H1 (cell line): ENCODE results near the gene KIF3B. TPM values are rescaled to one million over a fixed set of nuclear protein-coding genes. Genes with fewer than 3 reads are reported as not detected.

Experiments used
- CTCF ChIA-PET: fragments of 300-600 bp; sonication (Branson Sonifier 250); formaldehyde crosslinking; loops from one replicate; lab custom pipeline; 2021; ENCODE audit not compliant: partially characterized antibody; lab: Charles Lee
- POLR2A ChIA-PET: fragments of 300-600 bp; sonication (Branson Sonifier 250); formaldehyde crosslinking; loops from one replicate; lab custom pipeline; 2021; ENCODE audit warnings: inconsistent platforms; ENCODE audit not compliant: partially characterized antibody; lab: Charles Lee
- DNase-seq, 2 experiments: peaks; one replicate each; pipeline versions ENCODE4 v3.0.0 to v3.0.0-alpha.2; 2010 to 2022; ENCODE audit warnings: low spot score in 2 of 2, low read depth in 1 of 2, mixed read lengths in 1 of 2
- FAIRE-seq: peaks from 2 replicates; lab custom pipeline; 2011; peaks lifted over from hg19 to GRCh38; lab: Jason Lieb, UNC
- H2AFZ ChIP-seq: 2 replicates; pipeline ENCODE4 v1.8.1; 2012; ENCODE audit warnings: low read length, inconsistent platforms
- H2AK5ac ChIP-seq: 2 replicates; pipeline ENCODE4 v1.6.1; 2013; ENCODE audit warnings: low read depth, low read length
- H2BK120ac ChIP-seq: replicated peaks from 2 replicates; pipeline ENCODE3; 2013; ENCODE audit warnings: low read depth, low read length, inconsistent platforms
- H2BK12ac ChIP-seq: 2 replicates; pipeline ENCODE4 v1.6.1; 2013; ENCODE audit warnings: low read depth, low read length
- H2BK15ac ChIP-seq: 2 replicates; pipeline ENCODE4 v1.6.1; 2013; ENCODE audit warnings: low read length
- H2BK20ac ChIP-seq: 2 replicates; pipeline ENCODE4 v1.6.1; 2013; ENCODE audit warnings: low read length
- H2BK5ac ChIP-seq: 2 replicates; pipeline ENCODE4 v1.6.1; 2013; ENCODE audit warnings: low read depth, low read length
- H3K14ac ChIP-seq: 2 replicates; pipeline ENCODE4 v1.6.1; 2013; ENCODE audit warnings: inconsistent platforms; ENCODE audit not compliant: insufficient read length
- H3K18ac ChIP-seq: 2 replicates; pipeline ENCODE4 v1.6.1; 2013; ENCODE audit warnings: low read length; ENCODE audit errors: extremely low read depth
- H3K23ac ChIP-seq: 2 replicates; pipeline ENCODE4 v1.6.1; 2013; ENCODE audit warnings: inconsistent platforms; ENCODE audit not compliant: insufficient read length
- H3K23me2 ChIP-seq: 2 replicates; pipeline ENCODE4 v1.6.1; 2013; ENCODE audit warnings: low read depth, low read length
- H3K27ac ChIP-seq: 2 replicates; pipeline ENCODE4 v1.6.1; 2011; ENCODE audit warnings: low read depth, low read length, inconsistent platforms
- H3K27me3 ChIP-seq, 4 experiments: replicated peaks in 1 of 4; 1 replicate in 1 of 4; 2 replicates in 3 of 4; pipeline versions ENCODE4 v1.6.1 to v1.8.1; 2011 to 2013; ENCODE audit warnings: low read length in 3 of 4, mild to moderate bottlenecking in 3 of 4, inconsistent platforms in 2 of 4, mixed read lengths in 2 of 4, moderate library complexity in 1 of 4; ENCODE audit not compliant: control insufficient read depth in 3 of 4, insufficient read depth in 3 of 4; ENCODE audit errors: extremely low read depth in 1 of 4
- H3K36me3 ChIP-seq, 4 experiments: 2 replicates each; pipeline versions ENCODE4 v1.6.1 to v1.8.1; 2011 to 2013; ENCODE audit warnings: mild to moderate bottlenecking in 4 of 4, low read length in 3 of 4, moderate library complexity in 2 of 4, control low read depth in 1 of 4, inconsistent platforms in 1 of 4; ENCODE audit not compliant: insufficient read depth in 4 of 4, control insufficient read depth in 2 of 4
- H3K4ac ChIP-seq: replicated peaks from 2 replicates; pipeline ENCODE3; 2013; ENCODE audit warnings: low read length, low read depth, mixed read lengths, inconsistent platforms; ENCODE audit not compliant: insufficient read length
- H3K4me1 ChIP-seq, 4 experiments: replicated peaks in 1 of 4; 1 replicate in 1 of 4; 2 replicates in 3 of 4; pipeline versions ENCODE4 v1.6.1 to v1.8.1; 2011 to 2013; ENCODE audit warnings: low read length in 3 of 4, inconsistent platforms in 2 of 4, mixed read lengths in 1 of 4; ENCODE audit not compliant: insufficient read depth in 4 of 4, control insufficient read depth in 3 of 4
- H3K4me2 ChIP-seq, 2 experiments: 2 replicates each; pipeline versions ENCODE4 v1.6.1 to v1.8.1; 2011 to 2013; ENCODE audit warnings: low read depth in 2 of 2, low read length in 2 of 2, control low read depth in 1 of 2, inconsistent platforms in 1 of 2, mild to moderate bottlenecking in 1 of 2; ENCODE audit not compliant: insufficient read depth in 1 of 2
- H3K4me3 ChIP-seq, 4 experiments: fragments of 200-600, 300-600 bp in 1 of 4; sonication (generic), shearing (Covaris generic), sonication (Bioruptor Twin) in 1 of 4; 2 replicates each; pipeline versions ENCODE4 v1.5.1 to v1.8.1; 2011 to 2016; ENCODE audit warnings: low read length in 4 of 4, low read depth in 3 of 4, control low read depth in 2 of 4, inconsistent platforms in 2 of 4, mild to moderate bottlenecking in 2 of 4, mixed read lengths in 1 of 4, moderate library complexity in 1 of 4; ENCODE audit not compliant: insufficient read depth in 2 of 4; ENCODE audit errors: extremely low read depth in 1 of 4
- H3K56ac ChIP-seq: replicated peaks from 2 replicates; pipeline ENCODE3; 2013; ENCODE audit warnings: low read depth, mild to moderate bottlenecking, mixed read lengths, low read length, inconsistent platforms; ENCODE audit not compliant: insufficient read length
- H3K79me1 ChIP-seq: 2 replicates; pipeline ENCODE4 v1.6.1; 2013; ENCODE audit warnings: low read depth, low read length, control low read depth
- H3K79me2 ChIP-seq, 2 experiments: 2 replicates each; pipeline versions ENCODE4 v1.6.1 to v1.8.1; 2012 to 2013; ENCODE audit warnings: low read length in 2 of 2, mild to moderate bottlenecking in 2 of 2, inconsistent platforms in 1 of 2; ENCODE audit not compliant: insufficient read depth in 2 of 2, control insufficient read depth in 1 of 2
- H3K9ac ChIP-seq, 4 experiments: replicated peaks in 1 of 4; 1 replicate in 1 of 4; 2 replicates in 3 of 4; pipeline versions ENCODE4 v1.6.1 to v1.8.1; 2011 to 2013; ENCODE audit warnings: low read depth in 3 of 4, low read length in 3 of 4, control low read depth in 2 of 4, mild to moderate bottlenecking in 2 of 4, moderate library complexity in 2 of 4, inconsistent platforms in 1 of 4; ENCODE audit errors: extremely low read depth in 1 of 4
- H3K9me3 ChIP-seq, 2 experiments: 2 replicates each; pipeline versions ENCODE4 v1.6.1 to v1.8.1; 2012 to 2013; ENCODE audit warnings: mild to moderate bottlenecking in 2 of 2, moderate library complexity in 2 of 2, control low read depth in 1 of 2, inconsistent platforms in 1 of 2, low read depth in 1 of 2, low read length in 1 of 2, mixed read lengths in 1 of 2; ENCODE audit not compliant: insufficient read depth in 2 of 2
- H4K20me1 ChIP-seq, 2 experiments: replicated peaks in 1 of 2; 2 replicates each; pipeline versions ENCODE3 to v1.8.1; 2011 to 2013; ENCODE audit warnings: inconsistent platforms in 2 of 2, low read length in 2 of 2, mild to moderate bottlenecking in 1 of 2; ENCODE audit not compliant: insufficient read depth in 2 of 2, control insufficient read depth in 1 of 2
- H4K5ac ChIP-seq: 2 replicates; pipeline ENCODE4 v1.6.1; 2013; ENCODE audit warnings: low read length, low read depth, mixed read lengths, inconsistent platforms; ENCODE audit not compliant: insufficient read length
- H4K8ac ChIP-seq: 2 replicates; pipeline ENCODE4 v1.8.0; 2013; ENCODE audit warnings: mild to moderate bottlenecking, moderate library complexity, low read length, inconsistent platforms; ENCODE audit not compliant: insufficient read depth; ENCODE audit errors: extremely low read depth
- H4K91ac ChIP-seq: replicated peaks from 2 replicates; pipeline ENCODE3; 2013; ENCODE audit warnings: low read length, mixed read lengths, inconsistent platforms; ENCODE audit not compliant: insufficient read length
- BACH1 ChIP-seq: IDR thresholded peaks from 2 replicates; pipeline ENCODE4 v1.6.1; 2012; ENCODE audit warnings: low read length, improper control_type of control experiment
- CBX5 ChIP-seq: fragments of 300-800, 300-1000 bp; sonication (generic); IDR thresholded peaks from 2 replicates; pipeline ENCODE4 v1.7.1; 2016; ENCODE audit warnings: antibody characterized with exemption, low read length, low read depth
- CBX8 ChIP-seq: fragments of 300-800, 300-1000 bp; sonication (generic); IDR thresholded peaks from 2 replicates; pipeline ENCODE4 v1.7.1; 2016; ENCODE audit warnings: low read depth, low read length, borderline replicate concordance
- PHF8 ChIP-seq: fragments of 200-600 bp; sonication (generic); conservative IDR thresholded peaks from 2 replicates; pipeline ENCODE4 v1.7.1; 2012; ENCODE audit warnings: low read depth, mild to moderate bottlenecking, inconsistent platforms, low read length, moderate library complexity
- POLR2A ChIP-seq, 2 experiments: IDR thresholded peaks; 1 replicate in 1 of 2; 2 replicates in 1 of 2; pipeline ENCODE4 v1.6.1; 2011; ENCODE audit warnings: low read depth in 2 of 2, low read length in 2 of 2, mild to moderate bottlenecking in 2 of 2; ENCODE audit errors: control extremely low read depth in 1 of 2
- POLR2AphosphoS5 ChIP-seq: IDR thresholded peaks from 2 replicates; pipeline ENCODE4 v1.6.1; 2011; ENCODE audit warnings: low read depth, low read length
- RFX5 ChIP-seq: IDR thresholded peaks from 2 replicates; pipeline ENCODE4 v1.6.1; 2011; ENCODE audit warnings: low read depth, low read length, improper control_type of control experiment, borderline replicate concordance
- SAP30 ChIP-seq: fragments of 300-600 bp; sonication (generic); IDR thresholded peaks from 2 replicates; pipeline ENCODE4 v1.7.1; 2012; ENCODE audit warnings: low read length, moderate library complexity, mild to moderate bottlenecking, inconsistent platforms; ENCODE audit not compliant: insufficient read depth, insufficient replicate concordance
- SIRT6 ChIP-seq: IDR thresholded peaks from one replicate; pipeline ENCODE4 v1.7.1; 2012; ENCODE audit warnings: low read length, inconsistent platforms
- SP1 ChIP-seq: IDR thresholded peaks from 2 replicates; pipeline ENCODE4 v1.6.1; 2011; ENCODE audit warnings: low read depth, low read length
- WGBS, 2 experiments: shearing (Covaris generic) in 1 of 2; methylation state at CpG; one replicate each; pipeline versions ENCODE4 v1.1.6 to v1.1.7; 2013 to 2015; ENCODE audit warnings: low lambda C conversion rate in 2 of 2, mixed read lengths in 2 of 2, inconsistent platforms in 1 of 2, low coverage in 1 of 2, missing lambda C conversion rate in 1 of 2; ENCODE audit not compliant: insufficient replicate concordance in 2 of 2, insufficient coverage in 1 of 2, insufficient read length in 1 of 2; ENCODE audit errors: extremely low coverage in 1 of 2, missing lambda C conversion rate in 1 of 2; 5-methylcytosine and 5-hydroxymethylcytosine counted together
- polyA plus RNA-seq, 7 experiments: library from polyadenylated mRNA; depleted of rRNA in 3 of 7; stranded (reverse) in 5 of 7; unstranded in 2 of 7; fragments of >200 nt in 5 of 7; fragments of 200-250 nt in 2 of 7; gene quantifications; 1 replicate in 5 of 7; 2 replicates in 1 of 7; 4 replicates in 1 of 7; pipeline versions ENCODE4 v1.2.1 to v1.2.3, GENCODE V29; 2011 to 2013; ENCODE audit warnings: missing spikeins in 2 of 7, mixed read lengths in 2 of 7
- total RNA-seq: library from RNA; stranded (reverse); fragmentation: NEBNext Ultra II Directional; extraction: Animal tissue kit (Norgen Biotek cat#: 25700); gene quantifications from 2 replicates; pipeline ENCODE4 v1.2.1, GENCODE V29; 2021

The KIF3B gene
- total and polyA plus RNA-seq, 2 of the 8 experiments (the other 6 are each of a cell fraction or from before 2014, with no cell fraction given): 10.1 to 22.4 TPM

GRCh38 chr20:32261644-32262043 lies 15.8 kb upstream of the KIF3B start:
- no peaks in the 10 kb centered on the region for H3K23me2 ChIP-seq
- H2BK5ac ChIP-seq: no peak overlapping the region
- no peak overlapping the region for H2BK120ac ChIP-seq
- no peak overlapping the region for H3K23ac ChIP-seq
- ChIA-PET CTCF (no interaction called here), POLR2A (no interaction called here)
- FAIRE-seq (no peak), DNase-seq (no peak)
- no peak overlapping the region for H3K18ac ChIP-seq
- no peak overlapping the region for H3K4me2 ChIP-seq
- no peaks in the 10 kb centered on the region for H3K79me1 ChIP-seq
- no peak overlapping the region for H2BK20ac ChIP-seq
- no peak overlapping the region for H3K56ac ChIP-seq
- no peak overlapping the region for H4K91ac ChIP-seq
- H2BK15ac ChIP-seq: no peak overlapping the region
- H4K8ac ChIP-seq: no peak overlapping the region
- H3K4me1 ChIP-seq: no peaks in the 10 kb centered on the region
- H2BK12ac ChIP-seq: no peak overlapping the region
- H3K27ac ChIP-seq: no peak overlapping the region
- H2AFZ ChIP-seq: no peak overlapping the region
- no peak overlapping the region for H3K9ac ChIP-seq
- no peak overlapping the region for H3K4me3 ChIP-seq
- H3K27me3 ChIP-seq: no peaks in the 10 kb centered on the region
- WGBS, 2 experiments: 85% methylated on average over 2 of the region's 2 CpGs; no CpG with 5 or more reads in 1 of the 2 experiments
- H4K5ac ChIP-seq: no peak overlapping the region
- H3K36me3 ChIP-seq: no peaks in the 10 kb centered on the region
- H3K14ac ChIP-seq: no peak overlapping the region
- no peak overlapping the region for H2AK5ac ChIP-seq
- no peaks in the 10 kb centered on the region for H4K20me1 ChIP-seq
- TF ChIP-seq POLR2A (IDR thresholded peaks at IDR 0.05; ENCODE audit: control extremely low read depth in 1 of 2, low read depth in 2 of 2, low read length in 2 of 2) (no peak), CBX5 (no peak), CBX8 (no peak), RFX5 (no peak), BACH1 (no peak), POLR2AphosphoS5 (no peak), SP1 (no peak), SIRT6 (no peak), PHF8 (no peak), SAP30 (no peak)
- H3K79me2 ChIP-seq: no peaks in the 10 kb centered on the region
- peaks cover 4 to 23% of the 10 kb centered on the region in 2 experiments; a peak in 3 of 4 replicates for H3K9me3 ChIP-seq
- H3K4ac ChIP-seq: no peak overlapping the region
